WTC11 (cell line): ENCODE data around the gene STX18.

Experiments
- MAX ChIP-seq: sonication (generic); formaldehyde crosslinking; IDR thresholded peaks from 2 replicates; pipeline ENCODE4 v1.8.0; 2022; ENCODE audit warnings: mild to moderate bottlenecking, missing genetic modification reagents
- SP1 ChIP-seq: sonication (generic); formaldehyde crosslinking; conservative IDR thresholded peaks from 2 replicates; pipeline ENCODE4 v1.8.1; 2022; ENCODE audit warnings: missing genetic modification reagents
- TF ChIP-seq, protein P1 (sequence below): sonication (generic); formaldehyde crosslinking; IDR thresholded peaks from 2 replicates; pipeline ENCODE4 v1.8.0; 2022; ENCODE audit warnings: mild to moderate bottlenecking, missing genetic modification reagents

- TF ChIP-seq SP1 (CRISPR knock-in tag) (no peak), MAX (no peak)
- TF ChIP-seq, protein P1, sequence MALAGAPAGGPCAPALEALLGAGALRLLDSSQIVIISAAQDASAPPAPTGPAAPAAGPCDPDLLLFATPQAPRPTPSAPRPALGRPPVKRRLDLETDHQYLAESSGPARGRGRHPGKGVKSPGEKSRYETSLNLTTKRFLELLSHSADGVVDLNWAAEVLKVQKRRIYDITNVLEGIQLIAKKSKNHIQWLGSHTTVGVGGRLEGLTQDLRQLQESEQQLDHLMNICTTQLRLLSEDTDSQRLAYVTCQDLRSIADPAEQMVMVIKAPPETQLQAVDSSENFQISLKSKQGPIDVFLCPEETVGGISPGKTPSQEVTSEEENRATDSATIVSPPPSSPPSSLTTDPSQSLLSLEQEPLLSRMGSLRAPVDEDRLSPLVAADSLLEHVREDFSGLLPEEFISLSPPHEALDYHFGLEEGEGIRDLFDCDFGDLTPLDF (CRISPR knock-in tag), result no peak
Observed at GRCh38 chr4:4521136-4521535, 20.7 kb downstream of the STX18 start.
